SK-N-MC (cell line): ENCODE results near the gene CLEC16A.

Source experiments
- DNase-seq: peaks from one replicate; pipeline ENCODE4 v3.0.0-alpha.2; 2011; ENCODE audit warnings: low read depth, low spot score
- H3K27ac ChIP-seq: fragments of 200-600 bp; sonication (generic); 2 replicates; pipeline ENCODE4 v1.5.1; 2016; ENCODE audit warnings: mixed run types
- H3K36me3 ChIP-seq: fragments of 200-600 bp; sonication (generic); 2 replicates; pipeline ENCODE4 v1.6.1; 2017; ENCODE audit warnings: antibody characterized with exemption, low read length, mixed read lengths; ENCODE audit not compliant: insufficient read depth
- H3K4me3 ChIP-seq: fragments of 200-600 bp; sonication (generic); 2 replicates; pipeline ENCODE4 v1.5.1; 2016
- H3K9ac ChIP-seq: fragments of 200-600 bp; sonication (generic); 2 replicates; pipeline ENCODE4 v1.8.0; 2017; ENCODE audit warnings: mixed run types, mixed read lengths; ENCODE audit not compliant: insufficient read length
- H3K9me3 ChIP-seq: fragments of 200-600 bp; sonication (generic); 2 replicates; pipeline ENCODE4 v1.6.1; 2017; ENCODE audit warnings: low read depth, mild to moderate bottlenecking, antibody characterized with exemption, low read length, moderate library complexity, mixed read lengths
- EZH2 ChIP-seq: fragments of 200-600 bp; sonication (generic); IDR thresholded peaks from one replicate; pipeline ENCODE4 v1.6.1; 2017; ENCODE audit warnings: antibody characterized with exemption
- FOXP2 ChIP-seq: optimal IDR thresholded peaks from 2 replicates; pipeline ENCODE3; 2011; ENCODE audit warnings: mild to moderate bottlenecking, moderate library complexity; ENCODE audit not compliant: insufficient read depth; ENCODE audit errors: extremely low read length, control extremely low read depth
- POLR2AphosphoS5 ChIP-seq: IDR thresholded peaks from 2 replicates; pipeline ENCODE4 v1.6.1; 2012; ENCODE audit warnings: mild to moderate bottlenecking, low read depth, low read length, borderline replicate concordance

The CLEC16A gene

GRCh38 chr16:11016993-11017392 is 72.6 kb downstream of the CLEC16A start:
- no peak overlapping the region for H3K4me3 ChIP-seq
- TF ChIP-seq FOXP2 (no peak), POLR2AphosphoS5 (no peak), EZH2 (no peak)
- no peak overlapping the region for H3K27ac ChIP-seq
- no peak for DNase-seq
- no peaks in the 10 kb centered on the region for H3K36me3 ChIP-seq
- no peaks in the 10 kb centered on the region for H3K9me3 ChIP-seq
- H3K9ac ChIP-seq = no peak overlapping the region

DNA sequence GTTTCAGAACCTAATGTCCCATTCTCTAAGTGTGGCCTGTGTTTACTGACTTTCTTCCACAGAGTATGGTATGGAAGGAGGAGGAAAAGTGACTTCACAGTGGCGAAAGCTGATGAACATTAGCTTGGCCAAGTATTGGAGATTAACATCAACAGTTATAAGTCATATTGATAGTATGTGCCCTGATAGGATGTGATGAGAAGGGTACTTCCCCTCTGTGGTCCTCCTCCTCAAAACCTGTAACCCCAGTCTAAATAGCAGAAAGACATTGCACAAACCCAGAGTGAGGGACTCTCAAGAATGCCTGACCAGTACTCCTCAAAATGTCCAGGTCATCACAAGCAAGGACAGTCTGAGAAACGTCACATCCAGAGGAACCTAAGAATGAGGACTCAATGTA is 73.1 kb downstream of the CLEC16A start:
- TF ChIP-seq EZH2 = no peak
- no peak for TF ChIP-seq FOXP2
- TF ChIP-seq POLR2AphosphoS5 = no peak
- H3K9ac ChIP-seq = no peak overlapping the region
- no peaks in the 10 kb centered on the region for H3K9me3 ChIP-seq
- H3K4me3 ChIP-seq = no peak overlapping the region
- no peak overlapping the region for H3K27ac ChIP-seq
- DNase-seq = no peak
- H3K36me3 ChIP-seq = no peaks in the 10 kb centered on the region

DNA sequence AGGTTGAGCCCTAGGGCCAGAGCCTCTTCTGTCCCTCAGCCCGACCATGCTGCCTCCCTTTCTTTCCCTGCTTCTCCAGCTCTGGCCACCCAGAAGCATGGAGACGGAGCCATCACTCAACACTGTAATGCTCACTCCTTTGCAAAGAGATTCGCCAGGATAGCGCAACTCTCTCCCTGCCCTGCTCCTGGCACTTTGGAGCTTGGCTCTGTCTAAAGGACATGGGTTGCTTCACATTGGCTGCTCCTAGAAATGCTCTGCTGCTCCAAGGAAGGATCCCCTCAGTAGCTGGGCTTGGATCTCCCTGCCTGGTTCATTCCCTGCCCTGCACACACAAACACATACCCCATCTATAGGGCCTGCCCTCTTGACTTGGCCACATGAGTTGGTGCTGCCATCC is 76.0 kb downstream of the CLEC16A start:
- no peak for DNase-seq
- H3K9ac ChIP-seq = no peak overlapping the region
- H3K4me3 ChIP-seq = no peak overlapping the region
- TF ChIP-seq POLR2AphosphoS5 = no peak
- no peaks in the 10 kb centered on the region for H3K9me3 ChIP-seq
- H3K36me3 ChIP-seq = peaks cover under 1% of the 10 kb centered on the region; the same call in 1 of the 2 replicates
- peak overlapping the region; percentile 93; the same call in 1 of the 2 replicates for H3K27ac ChIP-seq

- Histone ChIP-seq H3K9ac (no peak overlapping the region), H3K4me3 (no peak overlapping the region), H3K36me3 (peaks cover 6% of the 10 kb centered on the region), H3K27ac (peak overlapping the region; percentile 93), H3K9me3 (no peaks in the 10 kb centered on the region)
- TF ChIP-seq EZH2 = no peak
- no peak for DNase-seq
These were observed 76.6 kb downstream of the CLEC16A start for GRCh38 chr16:11020792-11021551.

DNA sequence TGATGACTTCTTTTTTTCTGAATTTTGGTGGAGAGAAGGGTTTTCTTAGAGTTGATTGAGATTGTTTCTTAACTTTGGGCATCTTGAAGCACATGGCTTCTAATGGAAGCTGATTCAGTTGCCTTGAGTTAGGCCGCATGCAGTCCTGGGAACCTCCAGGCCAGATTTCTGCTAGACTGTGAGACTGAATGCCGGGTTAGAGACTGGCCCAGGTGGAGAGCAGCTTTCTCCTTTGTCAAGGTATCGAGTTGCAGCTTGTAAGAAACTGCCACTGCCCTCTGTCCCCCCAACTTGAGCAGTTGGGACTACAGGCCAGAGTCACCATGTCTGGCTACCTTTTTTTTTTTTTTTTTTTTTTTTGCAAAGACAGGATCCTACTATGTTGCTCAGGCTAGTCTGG is 77.6 kb downstream of the CLEC16A start:
- Histone ChIP-seq H3K9ac (no peak overlapping the region), H3K9me3 (no peaks in the 10 kb centered on the region), H3K27ac (0 out of 2 replicates have a peak overlapping the region, but pooled peaks have one; percentile 93), H3K4me3 (no peak overlapping the region), H3K36me3 (peaks cover 15% of the 10 kb centered on the region)
- DNase-seq = no peak
- TF ChIP-seq POLR2AphosphoS5 (no peak), FOXP2 (no peak), EZH2 (no peak)

- no peak overlapping the region for H3K9ac ChIP-seq
- no peak for DNase-seq
- peaks cover 17% of the 10 kb centered on the region for H3K36me3 ChIP-seq
- TF ChIP-seq POLR2AphosphoS5 (no peak), EZH2 (no peak), FOXP2 (no peak)
- H3K9me3 ChIP-seq = no peaks in the 10 kb centered on the region
- H3K27ac ChIP-seq = no peak overlapping the region
- no peak overlapping the region for H3K4me3 ChIP-seq
These were observed 79.1 kb downstream of the CLEC16A start for GRCh38 chr16:11023262-11024039.

DNA sequence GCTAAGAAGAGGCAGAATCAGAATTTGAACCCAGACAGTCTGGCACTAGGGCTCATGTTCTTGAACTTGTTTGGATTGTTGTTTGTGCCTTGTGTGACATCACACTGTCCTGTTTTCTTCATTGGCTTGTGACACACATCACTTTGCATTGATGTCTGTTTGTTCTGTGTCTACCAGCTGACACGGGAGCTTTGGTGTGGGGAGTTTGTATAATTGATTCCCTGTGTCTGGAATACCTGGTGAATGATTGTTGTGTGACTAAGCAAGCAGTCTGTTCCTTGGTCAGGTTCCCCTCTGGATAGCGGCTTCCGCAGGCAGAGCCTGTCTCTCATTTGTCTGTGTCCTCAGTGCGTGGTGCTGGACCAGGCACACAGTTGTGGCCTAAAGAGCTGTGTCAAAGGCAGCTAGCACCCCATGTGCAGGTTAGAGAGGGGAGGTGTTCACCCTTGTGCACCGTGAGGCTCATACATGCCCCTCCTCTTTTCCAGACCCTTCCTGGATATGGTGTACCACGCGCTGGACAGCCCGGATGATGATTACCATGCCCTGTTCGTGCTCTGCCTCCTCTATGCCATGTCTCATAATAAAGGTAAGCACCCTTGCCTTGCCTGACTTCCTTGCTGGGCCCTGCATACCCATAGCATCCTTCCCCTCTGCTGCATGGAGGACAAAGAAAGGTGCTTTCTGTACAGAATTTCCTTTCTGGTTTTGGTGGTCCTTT is 80.1 kb downstream of the CLEC16A start:
- DNase-seq = no peak
- Histone ChIP-seq H3K4me3 (no peak overlapping the region), H3K27ac (no peak overlapping the region), H3K36me3 (peaks cover 22% of the 10 kb centered on the region), H3K9me3 (no peaks in the 10 kb centered on the region), H3K9ac (no peak overlapping the region)
- TF ChIP-seq POLR2AphosphoS5 = no peak
- TF ChIP-seq EZH2 = no peak
- TF ChIP-seq FOXP2 = no peak

GRCh38 chr16:11025120-11025531 is 80.8 kb downstream of the CLEC16A start:
- Histone ChIP-seq H3K4me3 (no peak overlapping the region), H3K9ac (no peak overlapping the region), H3K36me3 (peaks cover 25% of the 10 kb centered on the region), H3K9me3 (no peaks in the 10 kb centered on the region), H3K27ac (no peak overlapping the region)
- TF ChIP-seq FOXP2 (no peak), EZH2 (no peak), POLR2AphosphoS5 (no peak)
- no peak for DNase-seq
